GM12892 (cell line): ENCODE measurements around the gene HSPD1.
"Not testable (repeated sequence)": the region's sequence is repeated elsewhere in the genome, so short reads cannot be mapped to it uniquely, and the experiment has no call there.

Experiments
- DNase-seq: peaks from one replicate; pipeline ENCODE4 v3.0.0; 2011; ENCODE audit not compliant: insufficient read length
- FAIRE-seq: peaks from 2 replicates; lab custom pipeline; 2011; peaks lifted over from hg19 to GRCh38; lab: Jason Lieb, UNC
- POLR2A ChIP-seq: IDR thresholded peaks from 2 replicates; pipeline ENCODE4 v1.6.1; 2011; ENCODE audit warnings: low read depth, low read length, control low read depth
- POLR2AphosphoS5 ChIP-seq: IDR thresholded peaks from 2 replicates; pipeline ENCODE4 v1.6.1; 2011; ENCODE audit warnings: low read depth, low read length, control low read depth
- TAF1 ChIP-seq: IDR thresholded peaks from 2 replicates; pipeline ENCODE4 v1.6.1; 2011; ENCODE audit warnings: low read depth, mild to moderate bottlenecking, control low read depth, low read length, borderline replicate concordance

Gene HSPD1

GRCh38 chr2:197453914-197454398 lies 45.7 kb downstream of the HSPD1 start:
- peak; percentile 37 for DNase-seq
- peak; percentile 40; the same call in 1 of the 2 replicates for TF ChIP-seq TAF1
- TF ChIP-seq POLR2A: no peak; the same call in 1 of the 2 replicates
- no peak for FAIRE-seq

DNA sequence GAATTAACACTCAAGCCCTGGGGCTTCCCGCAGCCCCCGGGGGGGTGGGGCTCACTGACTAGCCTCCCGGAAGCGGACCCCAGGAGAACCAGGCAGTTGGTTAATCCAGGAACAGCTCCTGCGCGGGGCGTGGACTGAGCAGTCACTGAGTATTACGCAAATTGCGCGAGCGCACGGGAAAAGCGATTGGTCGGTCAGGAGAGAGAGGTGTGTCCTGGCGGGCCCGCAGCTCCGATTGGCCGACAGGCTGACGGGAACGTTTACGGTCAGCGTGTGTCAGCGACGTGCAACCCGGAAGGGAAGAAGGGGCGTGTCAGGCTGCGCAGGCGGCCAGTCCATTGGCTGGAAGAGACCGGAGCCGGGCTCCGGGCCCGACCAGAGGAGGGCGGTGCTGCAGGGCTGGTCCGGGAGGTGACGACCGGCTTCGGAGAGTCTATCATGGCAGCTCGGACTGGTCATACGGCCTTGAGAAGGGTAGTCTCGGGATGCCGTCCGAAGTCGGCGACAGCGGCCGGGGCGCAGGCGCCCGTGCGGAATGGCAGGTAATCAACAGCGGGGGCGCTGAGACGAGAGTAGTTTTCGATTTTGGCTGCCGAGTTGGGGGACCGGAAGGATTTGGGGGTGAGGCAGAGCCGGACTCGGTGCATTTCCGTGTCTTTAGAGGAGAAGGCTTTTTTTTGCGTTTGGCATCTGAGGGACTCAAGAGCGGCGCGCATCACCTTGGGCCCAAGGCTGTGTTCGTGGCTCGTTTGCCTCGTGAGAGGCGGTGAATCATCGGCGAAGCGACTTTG lies 46.3 kb downstream of the HSPD1 start, which contains the start of gene COQ10B:
Gene COQ10B, plus strand, starts transcription at position 430 of the 791 bp plus-strand sequence. Its CDS starts 9 bp downstream, at position 439.
- DNase-seq (peak; percentile 91), FAIRE-seq (peak; percentile 99)
- peak; percentile 89 for TF ChIP-seq POLR2AphosphoS5
- peak; percentile 86 for TF ChIP-seq POLR2A
- peak; percentile 75; the same call in 1 of the 2 replicates for TF ChIP-seq TAF1

GRCh38 chr2:197452754-197453122 lies 46.9 kb downstream of the HSPD1 start:
- TF ChIP-seq POLR2A (no peak), TAF1 (no peak; the same call in 1 of the 2 replicates), POLR2AphosphoS5 (no peak)
- DNase-seq (no peak), FAIRE-seq (no peak)

- not testable (repeated sequence) for FAIRE-seq, DNase-seq
These were observed 48.7 kb downstream of the HSPD1 start for GRCh38 chr2:197450935-197451358.

- FAIRE-seq (no peak), DNase-seq (no peak)
- TF ChIP-seq POLR2A (no peak), TAF1 (no peak), POLR2AphosphoS5 (no peak)
These were observed 49.2 kb downstream of the HSPD1 start for GRCh38 chr2:197450465-197450864.

GRCh38 chr2:197446844-197447243 lies 52.8 kb downstream of the HSPD1 start:
- DNase-seq: no peak
- no peak for FAIRE-seq
- TF ChIP-seq TAF1 (no peak), POLR2AphosphoS5 (no peak), POLR2A (no peak)

DNA sequence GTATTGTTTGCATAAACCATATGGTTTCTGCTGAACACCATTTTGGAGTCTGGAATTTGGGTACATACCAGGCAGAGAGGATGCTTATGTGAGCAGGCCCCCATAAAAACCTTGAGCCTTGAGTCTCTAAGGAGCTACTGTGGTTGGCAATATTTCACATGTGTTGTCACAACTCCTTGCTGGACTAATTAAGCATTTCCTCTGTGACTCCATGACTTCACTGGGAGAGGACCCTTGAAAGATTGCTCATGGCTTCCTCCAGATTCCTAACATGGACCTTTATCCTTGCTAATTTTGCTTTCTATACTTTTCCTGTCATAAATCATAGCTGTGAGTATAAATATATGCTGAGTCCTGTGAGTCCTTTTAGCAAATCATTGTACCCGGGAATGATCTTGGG lies 53.9 kb downstream of the HSPD1 start:
- TF ChIP-seq TAF1: no peak
- FAIRE-seq (no peak), DNase-seq (no peak)

- TF ChIP-seq POLR2AphosphoS5 (no peak), TAF1 (no peak), POLR2A (no peak)
- no peak for DNase-seq
- no peak for FAIRE-seq
These were observed 56.8 kb downstream of the HSPD1 start for GRCh38 chr2:197442857-197443256.

DNA sequence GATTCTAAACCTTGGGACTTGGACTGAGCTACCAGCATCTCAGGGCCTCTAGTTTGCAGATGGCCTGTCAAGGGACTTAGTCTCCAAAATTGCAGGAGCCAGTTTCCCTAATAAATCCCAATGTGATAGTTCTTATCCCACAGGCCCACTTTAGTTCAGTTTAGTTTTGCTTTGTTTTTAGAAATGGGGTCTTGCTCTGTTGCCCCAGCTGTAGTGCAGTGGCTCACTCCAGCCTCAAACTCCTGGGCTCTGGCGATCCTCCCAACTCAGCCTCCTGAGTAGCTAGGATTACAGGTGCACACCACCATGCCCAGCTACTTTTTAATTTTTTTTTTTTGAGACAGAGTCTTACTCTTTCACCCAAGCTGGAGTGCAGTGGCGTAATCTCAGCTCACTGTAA lies 62.3 kb downstream of the HSPD1 start:
- TF ChIP-seq POLR2AphosphoS5: no peak
- DNase-seq (no peak), FAIRE-seq (no peak)
